Measurements from ENCODE around the gene TMEM176A. TPM values are rescaled to one million over a fixed set of nuclear protein-coding genes. Genes with fewer than 3 reads are reported as not detected.
"Not testable (repeated sequence)": the region's sequence is repeated elsewhere in the genome, so short reads cannot be mapped to it uniquely, and the experiment has no call there.

TMEM176A gene
- polyA plus RNA-seq (2012; ENCODE audit: missing spikeins) = not detected

- FAIRE-seq (no peak), DNase-seq (ENCODE audit: insufficient read length) (peak; percentile 27)
- TF ChIP-seq TAF1 (IDR thresholded peaks at IDR 0.05; ENCODE audit: borderline replicate concordance, low read depth, low read length) (no peak), POLR2AphosphoS5 (IDR thresholded peaks at IDR 0.05; ENCODE audit: low read depth, low read length) (no peak), POLR2A (IDR thresholded peaks at IDR 0.05; ENCODE audit: low read depth, low read length) (no peak)
These were observed at the start of gene TMEM176A for GRCh38 chr7:150800581-150801241. Gene TMEM176A, plus strand, starts transcription at chr7:150800769. Its CDS starts 782 bp downstream, at chr7:150801551.

- TF ChIP-seq TAF1 (IDR thresholded peaks at IDR 0.05; ENCODE audit: borderline replicate concordance, low read depth, low read length) = no peak
- no peak for TF ChIP-seq POLR2A (IDR thresholded peaks at IDR 0.05; ENCODE audit: low read depth, low read length)
- no peak for TF ChIP-seq POLR2AphosphoS5 (IDR thresholded peaks at IDR 0.05; ENCODE audit: low read depth, low read length)
- DNase-seq (ENCODE audit: insufficient read length) (no peak), FAIRE-seq (no peak)
These were observed 48.9 kb upstream of the TMEM176A start for GRCh38 chr7:150751702-150752101.

GRCh38 chr7:150753239-150753638 lies 47.3 kb upstream of the TMEM176A start:
- no peak for FAIRE-seq
- TF ChIP-seq POLR2AphosphoS5 (IDR thresholded peaks at IDR 0.05; ENCODE audit: low read depth, low read length) (no peak), TAF1 (IDR thresholded peaks at IDR 0.05; ENCODE audit: borderline replicate concordance, low read depth, low read length) (no peak), POLR2A (IDR thresholded peaks at IDR 0.05; ENCODE audit: low read depth, low read length) (no peak)
- no peak for DNase-seq (ENCODE audit: insufficient read length)

GRCh38 chr7:150753826-150754603 lies 46.6 kb upstream of the TMEM176A start:
- DNase-seq (ENCODE audit: insufficient read length) (no peak), FAIRE-seq (peak; percentile 53)
- TF ChIP-seq TAF1 (IDR thresholded peaks at IDR 0.05; ENCODE audit: borderline replicate concordance, low read depth, low read length) (no peak), POLR2AphosphoS5 (IDR thresholded peaks at IDR 0.05; ENCODE audit: low read depth, low read length) (no peak), POLR2A (IDR thresholded peaks at IDR 0.05; ENCODE audit: low read depth, low read length) (no peak)

GRCh38 chr7:150754951-150755350 lies 45.6 kb upstream of the TMEM176A start:
- peak; percentile 66 for FAIRE-seq

GRCh38 chr7:150755473-150756099 lies 45.0 kb upstream of the TMEM176A start:
- TF ChIP-seq POLR2A (IDR thresholded peaks at IDR 0.05; ENCODE audit: low read depth, low read length) (no peak), POLR2AphosphoS5 (IDR thresholded peaks at IDR 0.05; ENCODE audit: low read depth, low read length) (no peak), TAF1 (IDR thresholded peaks at IDR 0.05; ENCODE audit: borderline replicate concordance, low read depth, low read length) (no peak)
- FAIRE-seq (peak; percentile 78), DNase-seq (ENCODE audit: insufficient read length) (no peak)

More at GRCh38 chr7:150754951-150755350, 45.6 kb upstream of the TMEM176A start:
- DNase-seq (ENCODE audit: insufficient read length) = no peak
- TF ChIP-seq TAF1 (IDR thresholded peaks at IDR 0.05; ENCODE audit: borderline replicate concordance, low read depth, low read length) = no peak
- no peak for TF ChIP-seq POLR2A (IDR thresholded peaks at IDR 0.05; ENCODE audit: low read depth, low read length)
- no peak for TF ChIP-seq POLR2AphosphoS5 (IDR thresholded peaks at IDR 0.05; ENCODE audit: low read depth, low read length)

- no peak for FAIRE-seq
- no peak for DNase-seq (ENCODE audit: insufficient read length)
- TF ChIP-seq POLR2AphosphoS5 (IDR thresholded peaks at IDR 0.05; ENCODE audit: low read depth, low read length) (no peak), TAF1 (IDR thresholded peaks at IDR 0.05; ENCODE audit: borderline replicate concordance, low read depth, low read length) (no peak), POLR2A (IDR thresholded peaks at IDR 0.05; ENCODE audit: low read depth, low read length) (no peak)
These were observed 44.4 kb upstream of the TMEM176A start for GRCh38 chr7:150756166-150756565.

- no peak for DNase-seq (ENCODE audit: insufficient read length)
- TF ChIP-seq POLR2A (IDR thresholded peaks at IDR 0.05; ENCODE audit: low read depth, low read length) (no peak), TAF1 (IDR thresholded peaks at IDR 0.05; ENCODE audit: borderline replicate concordance, low read depth, low read length) (no peak), POLR2AphosphoS5 (IDR thresholded peaks at IDR 0.05; ENCODE audit: low read depth, low read length) (no peak)
- FAIRE-seq = peak; percentile 57
These were observed 43.7 kb upstream of the TMEM176A start for GRCh38 chr7:150756858-150757257.

- FAIRE-seq = no peak
- DNase-seq (ENCODE audit: insufficient read length) = no peak
- TF ChIP-seq TAF1 (IDR thresholded peaks at IDR 0.05; ENCODE audit: borderline replicate concordance, low read depth, low read length) (no peak), POLR2A (IDR thresholded peaks at IDR 0.05; ENCODE audit: low read depth, low read length) (no peak), POLR2AphosphoS5 (IDR thresholded peaks at IDR 0.05; ENCODE audit: low read depth, low read length) (no peak)
These were observed 41.1 kb upstream of the TMEM176A start for GRCh38 chr7:150759479-150759878.

GRCh38 chr7:150766334-150766709 lies 34.2 kb upstream of the TMEM176A start:
- FAIRE-seq (no peak), DNase-seq (ENCODE audit: insufficient read length) (no peak)
- TF ChIP-seq TAF1 (IDR thresholded peaks at IDR 0.05; ENCODE audit: borderline replicate concordance, low read depth, low read length) (no peak), POLR2AphosphoS5 (IDR thresholded peaks at IDR 0.05; ENCODE audit: low read depth, low read length) (no peak), POLR2A (IDR thresholded peaks at IDR 0.05; ENCODE audit: low read depth, low read length) (no peak)

- FAIRE-seq (no peak), DNase-seq (ENCODE audit: insufficient read length) (no peak)
- TF ChIP-seq TAF1 (IDR thresholded peaks at IDR 0.05; ENCODE audit: borderline replicate concordance, low read depth, low read length) = no peak
- no peak for TF ChIP-seq POLR2AphosphoS5 (IDR thresholded peaks at IDR 0.05; ENCODE audit: low read depth, low read length)
- no peak for TF ChIP-seq POLR2A (IDR thresholded peaks at IDR 0.05; ENCODE audit: low read depth, low read length)
These were observed 30.8 kb upstream of the TMEM176A start for GRCh38 chr7:150769768-150770167.

GRCh38 chr7:150774131-150774530 lies 26.4 kb upstream of the TMEM176A start:
- FAIRE-seq = not testable (repeated sequence)

More at GRCh38 chr7:150774131-150774530, 26.4 kb upstream of the TMEM176A start:
- not testable (repeated sequence) for DNase-seq (ENCODE audit: insufficient read length)

All from GM12892 (cell line).